GM19395 (cell line): ENCODE data around the gene MRC2.

Experiments
- ATAC-seq: cut with Tn5 transposase; IDR thresholded peaks from one replicate; pipeline ENCODE4 v1.9.1; 2021; ENCODE audit warnings: mild to moderate bottlenecking, moderate library complexity; ENCODE audit not compliant: unreplicated experiment

MRC2 gene

DNA sequence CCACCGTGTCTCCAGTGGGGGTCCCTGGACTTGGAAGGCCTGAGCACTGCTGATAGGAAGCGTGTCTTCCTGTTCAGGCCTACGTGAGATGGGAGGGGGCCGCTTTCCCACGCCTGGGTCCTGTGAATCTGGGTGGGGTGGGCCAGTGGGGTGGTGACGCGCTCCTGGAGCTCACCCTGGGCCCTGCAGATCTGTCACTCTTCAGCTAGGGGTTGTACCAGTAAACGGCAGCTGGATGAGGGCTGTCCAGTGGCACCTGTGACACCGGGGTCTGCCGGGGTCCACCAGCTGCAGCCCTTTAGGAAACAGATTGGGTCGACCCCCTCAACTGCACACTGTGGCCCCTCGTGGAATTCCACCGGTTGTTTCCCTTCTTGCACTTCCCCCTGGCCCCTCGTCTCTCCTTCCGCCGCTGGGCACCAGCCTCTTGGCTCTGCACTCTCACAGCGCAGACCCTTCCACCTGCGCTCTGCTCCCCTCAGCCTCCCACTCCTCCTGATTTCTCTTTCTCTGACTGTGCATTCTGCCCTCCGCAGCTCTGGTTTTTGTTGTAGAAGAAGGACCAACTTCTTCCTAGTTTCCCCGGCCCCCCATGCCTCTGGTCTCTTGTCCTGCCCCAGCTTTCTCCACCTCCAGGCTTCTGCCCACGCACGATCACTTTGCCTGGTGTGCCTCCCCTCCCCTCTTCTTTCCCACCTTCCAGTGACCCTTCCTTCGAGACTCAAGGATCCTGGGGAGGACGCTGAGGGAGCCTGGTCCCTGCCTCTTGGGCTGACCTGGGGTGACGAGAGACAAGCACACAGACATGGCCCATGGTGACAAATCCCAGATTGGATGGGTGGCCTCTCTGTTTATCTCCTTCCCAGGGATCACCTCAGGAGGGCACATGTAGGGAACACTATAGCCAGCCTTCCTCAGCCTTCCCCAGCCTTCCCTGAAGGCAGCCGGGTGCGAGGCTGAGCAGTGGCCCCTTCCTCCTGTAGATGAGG, 4.8 kb downstream of the MRC2 start:
- ATAC-seq = no peak

DNA sequence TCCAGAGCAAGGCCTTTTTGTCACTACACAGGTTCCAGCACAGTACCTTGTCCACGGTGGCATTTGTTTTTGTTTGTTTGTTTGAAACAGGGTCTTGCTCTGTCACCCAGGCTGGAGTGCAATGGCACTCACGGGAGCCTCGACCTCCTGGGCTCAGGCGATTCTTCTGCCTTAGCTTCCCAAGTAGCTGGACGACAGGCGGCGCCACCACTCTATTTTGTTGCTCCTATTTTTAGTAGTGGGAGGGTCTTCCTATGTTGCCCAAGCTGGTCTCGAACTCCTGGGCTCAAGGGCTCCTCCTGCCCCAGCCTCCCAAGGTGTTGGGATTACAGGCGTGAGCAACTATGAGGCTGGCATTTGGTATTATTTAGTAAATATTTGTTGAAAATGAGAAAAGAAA, 10.3 kb downstream of the MRC2 start:
- ATAC-seq = no peak

DNA sequence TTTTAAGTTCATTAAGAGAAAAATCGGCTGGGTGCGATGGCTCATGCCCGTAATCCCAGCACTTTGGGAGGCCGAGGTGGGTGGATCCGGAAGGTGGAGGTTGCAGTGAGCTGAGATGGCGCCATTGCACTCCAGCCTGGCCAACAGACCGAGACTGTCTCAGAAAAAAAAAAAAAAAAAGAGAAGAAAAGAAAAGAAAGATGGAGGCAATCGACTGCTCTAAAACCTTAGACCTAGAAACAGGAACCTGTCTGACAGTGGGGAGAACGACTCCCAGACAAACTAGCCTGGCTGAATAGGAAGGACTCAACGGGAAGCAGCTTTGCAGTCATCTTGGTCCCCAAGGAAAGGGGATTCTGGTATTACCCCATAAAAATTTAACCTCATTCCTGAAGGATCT, 13.7 kb downstream of the MRC2 start:
- ATAC-seq = no peak

DNA sequence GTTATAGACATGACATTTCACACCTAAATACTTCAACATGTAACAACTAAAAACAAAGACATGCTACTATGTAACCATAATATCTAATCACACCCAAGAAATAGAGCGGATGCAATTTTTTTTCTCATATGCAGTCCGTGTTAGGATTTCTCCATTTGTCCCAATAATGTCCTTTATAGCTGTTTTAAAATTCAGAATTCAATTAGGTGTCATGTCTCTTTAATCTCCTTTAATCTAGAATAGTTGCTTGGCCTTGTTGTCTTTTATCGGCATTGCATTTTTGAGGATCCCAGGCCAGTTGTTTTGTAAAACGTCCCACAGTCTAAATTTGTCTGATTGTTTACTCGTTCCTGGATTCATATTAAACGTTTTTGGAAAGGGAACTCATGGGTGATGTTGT, 14.5 kb downstream of the MRC2 start:
- no peak for ATAC-seq

DNA sequence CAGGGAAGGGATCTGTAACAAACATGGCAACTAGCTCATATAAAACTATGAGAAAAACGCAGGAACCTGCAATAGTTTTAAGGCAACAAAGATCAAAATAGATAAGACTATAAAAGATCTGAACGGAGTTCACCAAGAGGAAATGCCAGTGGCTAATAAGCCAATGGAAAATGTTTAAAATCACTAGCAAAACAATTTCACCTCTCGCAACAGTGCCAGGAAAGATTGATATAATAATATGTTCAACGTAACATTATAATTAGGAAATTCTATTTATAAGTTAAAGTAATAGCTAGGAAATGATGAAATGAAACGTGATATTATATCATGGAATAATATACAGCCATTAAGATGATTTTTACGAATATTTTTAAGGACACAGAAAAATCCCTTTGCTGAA, 16.0 kb downstream of the MRC2 start:
- ATAC-seq = no peak

DNA sequence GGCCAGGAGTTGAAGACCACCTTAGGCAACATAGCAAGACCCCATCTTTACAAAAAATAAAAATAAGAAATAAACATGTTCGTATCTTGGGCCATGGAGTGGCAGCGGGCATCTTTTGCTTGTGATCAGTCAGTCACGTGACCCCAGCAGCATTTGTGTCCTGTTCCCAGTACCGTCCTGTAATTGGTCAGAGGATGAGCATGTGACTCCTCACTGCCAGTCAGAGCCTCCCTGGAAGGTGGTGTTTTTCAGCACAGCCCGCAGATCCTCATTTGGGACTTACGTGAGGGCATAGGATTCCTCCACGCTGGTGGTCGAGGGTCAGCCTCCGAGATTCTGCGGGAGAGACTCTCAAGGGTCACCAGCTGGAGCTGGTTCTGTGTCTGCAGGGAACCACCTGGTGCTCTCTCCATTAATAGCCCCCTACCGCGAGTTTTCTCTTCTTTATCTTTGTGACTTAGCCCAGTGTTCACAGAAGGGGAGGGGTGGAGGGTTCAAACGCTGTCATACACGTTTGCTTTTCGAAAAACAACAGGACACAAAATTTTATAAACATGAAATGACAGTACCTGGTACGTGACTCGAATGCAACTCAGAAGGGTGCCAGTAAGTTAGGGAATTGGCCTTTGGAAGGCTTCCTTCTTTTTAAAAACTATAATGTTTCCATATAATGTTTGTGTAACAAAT, 17.2 kb downstream of the MRC2 start:
- no peak for ATAC-seq

DNA sequence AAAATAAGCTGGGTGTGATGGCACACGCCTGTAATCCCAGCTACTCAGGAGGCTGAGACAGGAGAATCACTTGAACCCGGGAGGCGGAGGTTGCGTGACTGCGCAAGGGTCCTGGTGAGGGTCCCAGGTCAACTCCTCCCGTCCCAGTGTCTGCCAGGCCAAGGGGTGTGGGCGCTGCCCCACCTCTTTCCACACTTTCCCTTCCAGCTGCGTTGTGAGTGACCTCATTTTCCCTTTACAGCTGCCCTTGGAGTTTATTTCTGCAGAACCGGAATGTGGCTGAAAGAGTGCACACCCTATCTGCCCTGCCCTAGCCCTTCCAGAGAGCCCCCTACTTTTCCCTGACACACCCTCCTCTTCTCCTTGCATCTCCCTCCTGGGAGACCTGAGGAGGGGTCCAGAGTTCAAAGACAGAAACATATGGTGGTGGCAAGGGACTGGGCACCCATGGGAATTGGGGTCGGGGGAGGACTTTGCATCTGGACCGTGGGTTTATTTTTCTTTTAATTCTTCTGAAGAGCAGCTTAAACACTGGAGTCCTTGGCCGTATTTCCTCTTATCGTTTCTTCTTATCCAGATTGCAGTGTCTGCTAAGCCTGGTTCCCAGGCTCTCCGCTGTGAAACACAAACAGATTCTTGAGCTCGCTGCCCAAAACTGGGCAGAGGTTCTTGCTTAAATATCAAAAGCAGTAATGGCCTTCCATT, 20.9 kb downstream of the MRC2 start:
- no peak for ATAC-seq

DNA sequence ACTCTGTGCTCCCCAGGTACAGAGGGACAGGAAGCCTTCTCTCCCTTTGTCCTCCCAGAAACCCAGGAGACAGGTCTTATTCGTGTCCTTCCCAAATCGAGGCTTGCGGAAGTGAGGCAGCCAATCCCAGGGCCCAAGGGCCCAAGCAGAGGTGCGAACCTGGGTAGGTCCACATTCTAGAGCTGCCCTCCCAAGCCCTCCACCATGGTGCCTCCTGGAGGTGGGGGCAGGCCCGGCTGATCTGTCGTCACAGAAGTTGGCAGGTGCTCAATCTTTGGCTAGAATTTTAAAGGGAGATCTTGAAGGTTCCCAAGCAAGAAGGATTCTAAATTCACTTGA, 21.5 kb downstream of the MRC2 start:
- ATAC-seq = no peak

DNA sequence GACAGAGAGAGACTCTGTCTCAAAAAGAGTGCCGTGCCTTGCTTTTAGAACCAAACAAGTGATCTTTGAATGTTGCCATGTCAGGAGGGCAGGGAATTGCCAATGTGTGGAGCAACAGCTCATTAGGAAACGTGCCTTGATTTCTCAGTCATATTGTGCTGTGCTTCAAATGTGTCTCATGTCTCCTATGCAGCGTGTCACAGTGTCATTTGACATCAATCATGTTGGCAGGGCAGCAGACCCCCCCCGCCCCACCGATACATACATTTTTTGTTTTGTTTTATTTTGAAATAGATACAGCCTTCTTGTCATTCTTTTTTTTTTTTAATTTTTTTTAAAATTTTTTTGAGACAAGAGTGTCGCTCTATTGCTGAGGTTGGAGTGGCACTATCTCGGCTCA, 22.1 kb downstream of the MRC2 start:
- no peak for ATAC-seq

DNA sequence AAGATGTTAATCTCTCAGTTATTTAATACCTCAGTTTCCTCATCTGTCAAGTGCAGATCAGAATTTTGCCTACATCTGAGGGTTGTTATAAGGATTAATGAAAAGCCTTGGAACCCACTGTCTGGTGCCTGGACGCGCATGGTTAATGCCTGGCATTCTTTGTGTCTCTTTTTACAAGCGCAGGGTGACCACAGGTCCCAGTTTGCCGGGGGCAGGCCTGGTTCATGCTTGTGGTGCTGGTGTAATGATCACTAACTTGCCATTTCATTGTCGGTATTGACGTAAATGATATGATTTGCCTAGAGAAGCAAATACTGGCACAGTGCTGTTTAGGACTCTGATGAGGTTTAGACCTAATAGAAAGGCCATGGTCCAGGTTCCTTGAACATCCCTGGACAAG, 23.1 kb downstream of the MRC2 start:
- ATAC-seq = no peak

DNA sequence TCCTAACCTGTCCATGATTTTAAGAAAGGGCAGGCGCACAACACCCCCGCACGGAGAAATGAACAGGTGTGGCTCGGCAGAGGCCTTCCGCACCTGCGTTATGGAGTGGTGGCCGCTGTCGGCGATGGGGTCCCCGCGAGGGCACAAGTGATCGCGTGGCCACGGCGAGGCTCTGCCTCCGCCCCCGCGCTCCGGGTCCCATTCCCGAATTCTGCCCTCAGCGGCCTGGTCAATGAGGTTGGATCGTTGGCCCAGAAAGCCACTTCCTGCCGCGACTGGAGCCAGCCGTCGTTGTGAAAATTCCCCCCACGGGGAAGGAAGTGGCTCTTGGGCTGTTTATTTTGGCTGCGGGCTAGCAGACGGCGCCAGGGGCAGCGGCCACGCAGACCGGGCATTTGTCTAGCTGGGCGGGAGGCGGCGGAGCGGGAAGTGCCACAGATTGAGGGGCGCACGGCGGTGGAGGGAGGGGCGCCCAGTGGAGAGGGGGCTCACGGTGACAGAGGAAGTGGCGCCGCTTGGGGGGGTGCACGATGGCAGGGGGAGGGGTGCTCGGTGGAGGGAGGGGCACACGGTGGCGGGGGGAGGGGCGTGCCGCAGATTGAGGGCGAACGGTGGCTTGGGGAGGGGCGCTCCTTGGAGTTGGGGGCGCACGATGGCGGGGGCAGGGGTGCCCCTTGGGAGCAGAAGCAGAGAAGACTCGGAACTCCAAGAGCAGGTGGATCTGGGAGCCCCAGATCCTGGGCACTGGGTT, 25.0 kb downstream of the MRC2 start:
- ATAC-seq = peak; percentile 21

DNA sequence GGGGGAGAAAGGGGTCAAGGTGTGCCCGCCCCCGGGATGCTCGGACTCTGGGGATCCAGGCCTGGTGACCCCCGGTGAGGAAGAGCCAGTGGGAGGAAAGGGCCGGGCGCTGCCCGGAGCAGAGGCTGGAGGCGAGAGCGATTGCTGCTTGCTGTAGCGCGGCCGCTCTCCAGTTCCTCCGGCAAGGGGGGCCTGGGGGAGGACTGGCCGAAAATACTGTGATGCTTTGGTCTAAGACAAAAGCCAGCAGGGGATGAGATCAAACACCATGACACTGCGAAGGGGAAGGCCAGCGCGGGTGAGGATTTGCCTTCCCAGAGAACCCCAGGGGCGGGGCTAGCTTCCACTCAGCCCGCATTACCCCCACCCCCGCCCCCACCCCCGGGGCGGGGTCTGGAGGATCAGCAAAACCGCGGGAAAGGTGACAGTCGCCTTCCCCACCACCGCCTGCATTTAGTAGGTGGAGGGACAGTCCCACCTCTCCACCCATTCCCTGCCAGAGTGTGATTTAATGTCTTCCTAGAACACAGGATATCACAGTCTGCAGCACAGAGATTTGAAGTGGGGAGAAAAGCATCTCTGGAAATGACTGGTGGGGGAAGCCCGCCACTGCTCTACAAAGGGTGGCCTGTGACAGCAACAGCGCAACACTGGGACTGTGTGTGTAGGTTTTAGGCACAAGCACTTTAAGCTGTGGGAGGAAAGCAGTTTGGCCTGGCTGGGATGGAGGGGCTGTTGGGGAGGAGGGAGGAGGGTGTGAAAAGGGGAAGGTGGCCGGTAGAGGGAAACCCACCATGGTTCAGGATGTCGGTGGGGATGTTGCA, 25.7 kb downstream of the MRC2 start:
- ATAC-seq = peak; percentile 90

DNA sequence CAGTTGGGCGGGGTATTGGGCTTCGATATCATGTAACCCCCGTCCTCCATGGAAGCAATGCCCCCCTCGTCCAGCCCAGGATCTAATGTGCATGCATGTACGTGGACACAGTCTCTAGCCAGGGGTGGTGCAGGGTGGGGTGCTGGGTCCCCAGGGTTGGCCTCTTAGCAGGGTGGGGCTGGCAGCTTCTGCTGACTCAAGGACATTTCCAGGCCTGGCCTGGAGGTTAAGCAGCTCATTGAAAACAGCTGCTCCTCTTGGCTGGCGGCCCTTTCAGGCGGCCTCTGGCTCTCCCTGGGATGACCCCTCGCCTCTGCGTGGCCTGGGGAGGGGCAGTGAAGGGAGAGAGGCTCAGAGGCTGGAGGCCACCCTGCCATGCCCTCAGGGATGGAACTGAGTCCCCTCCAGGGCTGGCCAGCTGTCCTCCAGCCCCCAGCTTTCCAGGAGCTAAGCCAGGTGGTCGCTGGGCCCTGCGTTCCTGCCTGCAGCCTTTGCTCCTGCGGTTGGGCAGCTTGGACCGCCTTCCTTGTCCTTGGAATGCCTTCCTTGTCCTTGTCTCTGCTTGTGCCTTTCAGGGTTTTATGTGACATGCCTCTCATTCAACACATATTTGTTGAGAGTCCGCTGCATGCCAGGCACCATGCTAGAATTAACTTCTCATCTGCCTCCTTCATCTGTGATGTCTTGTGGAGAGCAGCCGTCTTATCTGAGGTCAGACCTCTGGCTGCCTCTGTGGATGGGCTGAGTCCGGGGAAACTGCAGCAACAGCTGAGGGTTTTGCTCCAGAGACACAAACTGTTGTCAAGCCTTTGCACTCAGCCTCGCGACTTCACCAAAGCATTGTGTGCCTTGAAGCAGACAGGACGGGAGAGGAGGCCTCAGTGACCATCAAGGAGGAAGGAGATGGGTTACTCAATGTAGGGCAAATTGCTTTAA, 26.6 kb downstream of the MRC2 start:
- no peak for ATAC-seq

DNA sequence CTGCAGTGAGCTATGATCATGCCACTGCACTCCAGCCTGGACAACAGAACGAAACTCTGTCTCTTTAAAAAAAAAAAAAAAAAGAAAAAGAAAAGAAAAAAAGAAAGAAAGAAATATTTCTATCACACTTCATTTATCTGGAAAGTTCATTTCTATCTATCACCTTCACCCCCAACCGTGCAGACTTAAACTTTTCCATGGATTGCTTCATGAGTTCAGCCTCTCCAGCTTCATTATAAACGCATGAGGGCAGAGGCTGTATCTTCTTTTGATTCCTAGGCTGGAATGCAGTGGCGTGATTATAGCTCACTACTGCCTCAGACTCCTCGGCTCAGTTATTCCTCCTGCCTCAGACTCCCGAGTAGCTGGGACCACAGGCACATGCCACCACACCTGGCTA, 28.2 kb downstream of the MRC2 start:
- no peak for ATAC-seq

DNA sequence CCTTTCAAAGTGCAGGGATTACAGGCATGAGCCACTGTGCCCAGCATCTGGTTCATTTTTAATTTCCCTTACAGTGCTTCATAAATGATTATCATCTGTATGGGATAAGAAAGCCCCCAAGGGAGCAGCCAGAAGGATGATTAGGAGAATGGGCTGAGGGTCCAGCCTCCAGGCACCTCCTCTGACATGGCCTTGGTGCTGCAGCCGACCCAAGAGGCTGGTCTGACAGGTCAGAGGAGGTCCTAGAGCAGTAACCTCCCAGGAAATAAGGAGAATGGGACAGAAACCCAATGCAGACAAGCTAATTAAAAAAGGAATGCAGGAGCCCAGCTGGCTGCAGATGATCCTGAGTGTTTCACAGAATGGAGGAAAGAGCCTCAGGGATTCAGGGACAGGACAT, 29.0 kb downstream of the MRC2 start:
- ATAC-seq = no peak

DNA sequence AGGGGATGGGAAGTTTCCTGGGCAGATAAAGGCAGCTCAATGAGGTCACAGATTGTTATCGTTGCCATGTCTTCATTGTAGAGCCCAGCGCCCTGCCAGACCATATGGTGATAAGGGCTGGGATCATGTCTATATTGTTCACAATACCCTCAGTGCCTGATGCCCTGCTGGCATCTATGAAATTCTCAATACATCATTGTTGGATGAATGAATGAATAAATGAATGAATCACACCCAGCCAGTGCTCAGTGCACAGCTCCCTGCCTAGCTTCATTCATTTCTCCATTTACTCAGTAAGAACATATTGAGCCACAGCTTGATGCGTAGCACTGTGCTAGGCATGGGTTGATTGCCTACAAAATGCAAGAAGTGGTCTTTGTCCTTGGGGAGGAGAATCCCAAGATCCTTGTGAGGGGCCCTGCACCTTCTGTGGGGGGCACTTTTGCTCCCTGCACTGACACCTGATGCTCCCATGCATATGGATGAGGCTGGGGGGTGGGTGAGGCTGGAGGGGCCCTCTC, 29.7 kb downstream of the MRC2 start:
- no peak for ATAC-seq

DNA sequence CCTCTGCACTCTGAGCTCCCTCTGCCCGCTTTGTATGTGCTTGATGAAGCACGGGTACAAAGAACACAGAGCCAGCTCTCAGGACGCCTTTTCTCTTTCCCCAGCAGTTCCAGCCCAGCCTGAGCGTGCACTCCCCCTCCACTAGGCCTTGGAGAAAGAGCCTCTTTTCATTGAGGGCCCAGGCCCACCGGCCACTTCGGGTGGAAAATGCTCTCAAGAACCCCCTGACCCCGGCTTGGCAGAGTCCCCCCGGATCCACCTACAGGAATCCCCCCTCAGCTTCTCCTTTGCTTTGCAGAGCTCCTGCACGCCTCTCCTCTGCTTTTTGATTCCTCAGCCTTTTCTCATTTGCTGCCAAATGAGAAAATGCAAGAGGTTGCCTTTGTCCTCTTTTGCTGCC, 30.2 kb downstream of the MRC2 start:
- ATAC-seq = no peak

DNA sequence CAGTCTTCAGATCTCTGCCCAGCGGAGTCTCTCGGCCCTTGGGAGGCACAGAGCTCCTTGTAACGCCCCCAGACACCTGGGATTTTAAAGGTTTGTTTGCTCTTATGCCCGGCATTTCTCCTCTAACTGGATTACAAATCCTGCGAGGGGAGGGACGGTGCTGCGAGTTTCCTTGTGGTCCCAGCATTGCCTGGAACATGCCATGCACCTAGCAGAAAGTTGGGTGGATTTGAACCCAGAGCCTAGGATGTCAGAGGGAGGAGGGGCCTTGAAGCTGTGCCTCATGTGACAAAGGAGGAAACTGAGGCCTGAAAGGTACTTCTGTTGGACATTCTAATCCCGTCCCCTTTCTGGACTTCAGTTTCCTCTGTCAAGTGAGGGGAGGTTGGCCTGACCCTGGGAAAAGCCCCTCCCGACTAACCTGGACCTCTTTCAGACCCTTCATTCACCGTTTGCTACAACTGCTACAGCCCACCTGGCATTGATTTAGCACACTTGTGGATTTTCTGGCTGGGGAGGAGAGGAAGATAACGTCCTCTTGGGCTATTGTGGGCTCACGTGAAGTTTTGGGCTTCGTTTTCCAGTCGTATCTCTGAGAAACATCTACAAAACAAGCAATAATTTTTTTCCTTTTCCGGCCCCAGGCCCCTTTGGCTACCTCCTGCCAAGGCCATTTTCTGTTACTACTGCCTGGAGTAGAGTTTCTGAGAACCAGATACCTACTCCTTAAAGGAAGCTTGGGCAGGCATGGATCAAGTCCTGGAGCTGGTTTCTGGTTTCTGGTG, 30.9 kb downstream of the MRC2 start:
- ATAC-seq = no peak
